Tongue (tissue), 2 donors: ENCODE results near the gene PRMT1. TPM values are rescaled to one million over a fixed set of nuclear protein-coding genes. Genes with fewer than 3 reads are reported as not detected.
A peak's percentile ranks its signal among the peaks of the same experiment; 100 is the strongest.
"Not testable (repeated sequence)": the region's sequence is repeated elsewhere in the genome, so short reads cannot be mapped to it uniquely, and the experiment has no call there.

Experiments
- DNase-seq: peaks from one replicate; pipeline ENCODE4 v3.0.0-alpha.2; 2015
- total RNA-seq: library from RNA; depleted of rRNA; stranded (reverse); fragments of >200 nt; gene quantifications from one replicate; pipeline ENCODE4 v1.2.3, GENCODE V29; 2014

PRMT1 gene
- total RNA-seq, 1 donor from 2014 or later = 208 TPM

DNA sequence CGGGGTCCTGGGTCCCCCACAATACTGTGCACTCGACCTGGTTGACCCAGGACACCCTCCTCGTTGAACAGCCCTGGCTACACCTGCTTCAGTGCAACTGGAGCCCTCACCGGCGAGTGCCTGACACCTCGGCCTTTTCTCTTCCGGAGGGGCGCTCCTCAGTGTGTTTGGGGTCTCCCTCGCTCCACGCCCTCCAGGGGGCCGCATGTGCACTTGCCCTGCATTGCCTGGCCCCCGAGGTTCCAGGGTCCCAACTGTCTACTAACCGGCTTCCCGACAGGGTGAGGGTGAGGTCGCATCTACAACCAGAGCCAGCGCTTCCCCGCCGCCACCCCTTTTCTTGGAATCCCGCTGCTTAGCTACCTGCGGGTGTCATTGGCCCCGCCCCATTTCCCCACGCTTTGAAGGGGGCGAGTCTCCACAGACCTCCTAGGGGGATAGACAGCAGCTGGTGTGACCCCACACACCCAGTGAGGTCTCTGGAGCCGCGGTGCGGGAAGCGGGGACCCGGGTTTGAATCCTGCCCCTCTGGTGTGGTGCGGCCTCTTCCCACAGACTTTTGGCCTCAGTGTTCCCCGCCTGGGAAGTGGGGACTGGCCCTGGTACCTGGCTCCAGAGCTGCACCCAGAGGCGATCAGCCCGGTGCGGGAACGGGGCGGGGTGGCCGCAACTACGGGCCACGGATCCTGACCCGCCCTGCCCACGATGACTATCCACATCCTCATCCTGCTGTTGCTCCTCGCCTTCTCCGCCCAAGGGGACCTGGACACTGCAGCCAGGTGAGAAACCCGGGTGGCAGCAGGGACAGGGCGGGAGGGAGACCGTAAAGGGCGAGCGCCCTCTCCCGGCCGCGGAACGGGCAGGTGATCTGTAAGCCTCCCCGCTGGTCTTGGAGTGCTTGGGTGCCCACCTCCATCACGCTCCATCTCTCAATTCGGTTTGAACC is 12.3 kb downstream of the PRMT1 start, which contains the start of gene ADM5:
TSS of gene ADM5 (plus strand) at position 462 of the 946 bp plus-strand sequence. CDS start at position 706, 244 bp downstream.
- DNase-seq = peak; percentile 54

DNA sequence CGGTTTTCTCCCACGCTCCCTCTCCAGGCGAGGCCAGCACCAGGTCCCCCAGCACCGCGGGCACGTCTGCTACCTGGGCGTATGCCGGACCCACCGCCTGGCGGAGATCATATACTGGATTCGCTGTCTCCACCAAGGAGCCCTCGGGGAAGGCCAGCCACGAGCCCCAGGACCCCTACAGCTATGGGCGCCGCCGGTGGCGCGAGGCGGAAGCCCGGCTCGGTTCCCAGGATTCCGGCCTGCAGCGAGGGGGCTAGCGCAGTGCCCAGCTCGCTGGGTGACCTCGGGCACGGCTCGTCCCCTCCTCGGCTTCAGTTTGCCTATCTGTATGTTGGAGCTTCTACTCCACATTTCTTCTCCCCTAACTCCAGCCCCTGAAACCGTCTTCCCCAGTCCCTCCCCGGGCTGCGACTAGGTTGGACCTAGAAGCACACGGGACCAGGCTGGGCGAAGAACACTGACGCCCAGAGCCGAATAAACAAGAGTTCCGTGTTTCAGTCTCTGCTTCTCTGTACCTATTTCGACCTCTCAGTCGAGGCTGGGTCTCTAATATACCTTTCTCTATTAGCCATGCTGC is 13.1 kb downstream of the PRMT1 start:
- DNase-seq = no peak

DNA sequence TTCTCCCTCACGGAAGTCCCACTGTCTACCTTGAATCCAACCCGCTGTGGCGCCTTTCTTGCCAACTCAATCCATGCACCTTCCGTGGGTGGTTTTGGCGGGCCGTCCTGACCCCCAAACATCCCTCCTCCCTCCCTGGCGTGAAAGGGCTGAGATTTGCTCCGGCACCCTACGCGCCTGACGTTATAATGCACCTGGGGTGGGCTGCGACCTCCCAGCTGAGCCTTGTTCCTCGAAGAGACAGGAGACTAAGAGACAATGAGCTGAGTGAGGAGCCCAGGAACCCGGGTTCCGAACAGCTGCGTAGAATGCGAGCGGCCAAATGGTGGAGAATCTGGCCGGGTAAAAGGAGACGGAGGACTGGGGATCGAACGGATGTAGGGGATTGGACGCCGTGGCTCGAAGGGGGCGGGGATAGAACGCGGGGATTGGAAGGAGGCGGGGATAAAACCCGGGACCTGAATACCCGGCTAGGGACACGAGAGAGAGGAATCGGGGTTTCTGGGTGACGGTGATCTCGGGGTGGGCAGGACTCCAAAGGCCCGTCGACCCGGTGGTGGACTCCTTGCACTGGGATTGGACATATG is 13.7 kb downstream of the PRMT1 start, which contains the start of gene CPT1C:
TSS of gene CPT1C (plus strand) at position 461 of the 587 bp plus-strand sequence. CDS start 1,137 bp downstream, outside the sequence.
- DNase-seq = peak; percentile 93

DNA sequence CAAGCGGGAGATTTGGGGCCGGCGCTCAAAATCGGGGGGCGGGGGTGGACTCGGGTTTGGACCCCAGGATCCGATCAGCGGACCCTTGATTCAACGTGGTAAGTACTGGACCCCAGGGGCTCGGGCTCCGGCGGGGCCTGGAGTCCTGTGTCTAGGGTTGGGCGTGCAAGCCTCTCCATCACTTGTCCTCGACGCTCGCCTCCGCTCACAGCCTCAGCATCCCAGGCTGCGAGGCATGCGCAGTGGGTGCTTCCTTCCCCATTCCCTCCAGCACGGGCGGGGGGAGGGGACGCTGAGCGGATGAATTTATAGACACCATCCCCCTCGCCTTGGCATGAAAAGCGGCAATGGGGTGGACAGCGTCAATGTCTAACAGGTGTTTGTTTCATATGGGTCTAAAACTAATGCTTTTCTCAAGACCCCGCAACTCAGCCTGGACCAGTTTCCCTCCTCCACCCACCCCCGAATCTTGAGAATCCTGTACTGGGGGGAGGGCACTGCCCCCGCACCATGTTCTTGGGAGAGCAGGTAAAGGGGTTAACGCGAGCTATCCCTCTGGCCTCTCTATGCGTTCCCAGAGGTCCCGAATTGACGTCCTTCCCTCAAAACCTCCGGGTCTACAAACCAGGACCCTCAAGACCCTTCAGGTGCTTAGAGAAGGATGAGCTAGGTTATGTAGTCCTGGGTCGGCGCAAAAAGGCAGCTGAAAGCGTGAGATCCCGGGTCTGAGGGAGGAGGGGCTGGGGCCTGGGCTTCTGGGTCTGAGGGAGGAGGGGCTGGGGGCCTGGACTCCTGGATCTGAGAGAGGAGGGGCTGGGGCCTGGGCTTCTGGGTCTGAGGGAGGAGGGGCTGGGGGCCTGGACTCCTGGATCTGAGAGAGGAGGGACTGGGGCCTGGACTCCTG is 14.4 kb downstream of the PRMT1 start:
- DNase-seq = peak; percentile 88

DNA sequence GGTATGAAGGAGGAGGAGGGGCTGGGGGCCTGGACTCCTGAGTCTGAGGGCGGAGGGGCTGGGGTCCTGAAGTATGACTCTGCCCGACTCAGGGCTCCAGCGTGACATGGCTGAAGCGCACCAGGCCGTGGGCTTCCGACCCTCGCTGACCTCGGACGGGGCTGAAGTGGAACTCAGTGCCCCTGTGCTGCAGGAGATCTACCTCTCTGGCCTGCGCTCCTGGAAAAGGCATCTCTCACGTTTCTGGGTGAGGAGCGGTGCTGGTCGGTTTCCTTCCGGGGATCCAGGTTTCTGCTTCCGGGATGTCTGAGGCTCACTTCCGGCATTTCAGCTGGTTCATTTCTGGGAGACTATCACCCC is 15.1 kb downstream of the PRMT1 start:
- DNase-seq = no peak

DNA sequence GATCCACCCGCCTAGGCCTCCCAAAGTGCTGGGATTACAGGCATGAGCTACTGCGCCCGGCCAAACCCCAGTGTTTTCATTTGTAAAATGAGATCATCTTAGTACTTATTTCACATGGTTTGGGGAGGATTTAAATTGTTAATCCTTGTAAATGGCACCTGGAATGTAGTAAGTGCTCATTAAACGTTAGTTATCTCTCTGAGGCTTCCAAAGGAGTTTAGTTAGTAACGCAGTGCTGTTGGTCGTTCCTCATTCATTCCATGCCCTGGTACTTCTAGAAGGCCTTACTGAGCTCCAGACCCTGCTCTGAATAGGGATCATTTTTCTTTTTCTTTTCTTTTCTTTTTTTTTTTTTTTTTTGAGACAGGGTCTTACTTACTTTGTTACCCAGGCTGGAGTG is 19.0 kb downstream of the PRMT1 start:
- no peak for DNase-seq

DNA sequence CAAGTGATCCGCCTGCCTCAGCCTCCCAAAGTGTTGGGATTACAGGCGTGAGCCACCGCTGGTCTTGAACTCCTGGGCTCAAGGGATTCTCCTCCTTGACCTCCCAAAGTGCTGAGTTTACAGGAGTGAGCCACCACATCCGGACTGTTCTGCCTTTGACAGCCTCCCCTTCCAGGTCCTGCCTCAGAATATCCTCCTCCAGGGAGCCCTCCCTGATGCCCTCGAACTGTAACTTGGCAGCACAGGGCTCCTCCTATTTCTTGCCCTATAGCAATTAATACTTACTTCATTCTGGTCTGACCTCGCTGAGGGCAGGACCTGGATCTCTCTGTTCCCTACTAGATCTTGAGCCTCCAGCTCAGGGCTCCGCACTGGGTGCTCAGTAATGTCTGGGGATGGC is 19.8 kb downstream of the PRMT1 start:
- DNase-seq = no peak

DNA sequence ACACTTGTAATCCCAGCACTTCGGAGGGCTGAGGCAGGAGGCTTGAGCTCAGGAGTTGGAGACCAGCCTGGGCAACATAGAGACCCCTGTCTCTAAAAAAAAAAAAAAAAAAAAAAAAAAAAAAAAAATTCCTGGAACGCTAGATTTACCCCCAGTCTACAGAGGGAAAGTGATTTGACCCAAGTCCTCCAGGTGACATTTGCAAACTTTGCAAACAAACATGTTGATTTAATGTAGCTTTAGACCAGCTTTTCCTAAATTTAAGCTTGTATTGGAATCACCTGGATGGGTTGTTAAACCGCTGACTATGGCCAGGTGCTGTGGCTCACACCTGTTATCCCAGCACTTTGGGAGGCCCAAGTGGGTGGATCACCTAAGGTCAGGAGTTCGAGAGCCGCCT is 22.3 kb downstream of the PRMT1 start:
- no peak for DNase-seq

DNA sequence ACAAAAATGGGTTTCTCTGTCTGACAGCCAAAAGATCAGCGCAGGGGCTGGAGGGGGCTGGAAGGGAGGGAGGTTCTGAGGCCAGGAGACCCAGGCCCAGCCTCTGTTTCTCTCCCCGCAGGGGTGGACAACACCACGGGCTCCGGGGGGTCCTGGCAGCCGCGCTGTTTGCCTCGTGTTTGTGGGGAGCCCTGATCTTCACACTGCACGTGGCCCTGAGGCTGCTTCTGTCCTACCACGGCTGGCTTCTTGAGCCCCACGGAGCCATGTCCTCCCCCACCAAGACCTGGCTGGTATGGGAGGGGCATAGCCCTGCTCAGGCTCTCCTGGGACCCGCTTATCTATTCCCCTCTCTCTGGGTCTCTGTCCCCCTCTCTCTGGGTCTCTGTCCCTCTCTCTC is 23.5 kb downstream of the PRMT1 start:
- DNase-seq = no peak

DNA sequence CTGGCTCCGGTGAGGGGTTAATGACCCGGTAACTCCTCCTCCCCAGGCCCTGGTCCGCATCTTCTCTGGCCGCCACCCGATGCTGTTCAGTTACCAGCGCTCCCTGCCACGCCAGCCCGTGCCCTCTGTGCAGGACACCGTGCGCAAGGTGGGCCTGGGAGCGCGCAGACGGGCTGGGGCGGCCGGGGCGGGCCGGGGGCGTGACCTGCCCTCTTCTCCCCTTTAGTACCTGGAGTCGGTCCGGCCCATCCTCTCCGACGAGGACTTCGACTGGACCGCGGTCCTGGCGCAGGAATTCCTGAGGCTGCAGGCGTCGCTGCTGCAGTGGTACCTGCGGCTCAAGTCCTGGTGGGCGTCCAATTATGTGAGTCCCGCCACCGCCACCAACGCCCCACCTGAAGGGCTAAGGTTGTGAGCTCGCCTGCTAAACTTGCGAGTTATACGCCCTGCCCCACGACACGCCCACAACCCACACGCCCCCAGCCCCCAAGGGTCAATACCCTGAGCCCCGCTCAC is 24.3 kb downstream of the PRMT1 start:
- no peak for DNase-seq

DNA sequence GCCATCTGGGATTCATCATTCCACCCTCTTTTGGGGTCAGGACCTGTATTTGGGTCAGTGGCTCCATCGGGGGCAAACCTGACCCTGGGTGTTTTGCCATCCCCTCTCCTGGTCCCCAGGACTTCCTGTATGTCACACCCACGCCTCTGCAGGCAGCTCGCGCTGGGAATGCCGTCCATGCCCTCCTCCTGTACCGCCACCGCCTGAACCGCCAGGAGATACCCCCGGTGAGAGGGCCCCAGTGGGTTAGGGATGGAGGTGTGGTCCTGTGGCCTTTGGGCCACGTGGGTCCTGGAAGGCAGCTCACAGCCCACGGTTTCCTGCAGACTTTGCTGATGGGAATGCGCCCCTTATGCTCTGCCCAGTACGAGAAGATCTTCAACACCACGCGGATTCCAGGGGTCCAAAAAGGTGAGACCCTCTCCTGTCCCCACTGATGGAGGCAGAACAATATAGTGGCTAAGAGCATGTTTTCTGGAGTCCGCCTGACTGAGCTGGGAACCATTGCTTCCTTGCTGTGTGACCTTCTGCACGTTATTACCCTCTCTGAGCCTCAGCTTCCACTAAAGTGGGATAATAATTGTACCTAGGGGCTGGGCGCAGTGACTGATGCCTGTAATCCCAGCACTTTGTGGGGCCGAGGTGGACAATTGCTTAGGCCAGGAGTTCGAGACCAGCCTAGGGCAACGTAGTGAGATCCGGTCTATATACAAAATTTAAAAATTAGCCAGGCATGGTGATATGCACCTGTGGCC is 28.0 kb downstream of the PRMT1 start:
- no peak for DNase-seq

DNA sequence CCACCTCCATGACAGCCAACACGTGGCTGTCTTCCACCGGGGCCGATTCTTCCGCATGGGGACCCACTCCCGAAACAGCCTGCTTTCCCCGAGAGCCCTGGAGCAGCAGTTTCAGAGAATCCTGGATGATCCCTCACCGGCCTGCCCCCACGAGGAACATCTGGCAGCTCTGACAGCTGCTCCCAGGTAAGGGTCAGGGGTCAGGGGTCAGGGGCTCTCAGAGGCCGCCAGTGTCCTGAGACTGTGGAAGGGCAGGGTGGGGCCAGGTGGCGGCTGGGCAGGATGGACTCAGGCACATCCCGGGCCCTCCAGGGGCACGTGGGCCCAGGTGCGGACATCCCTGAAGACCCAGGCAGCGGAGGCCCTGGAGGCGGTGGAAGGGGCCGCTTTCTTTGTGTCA is 28.8 kb downstream of the PRMT1 start:
- DNase-seq = no peak

DNA sequence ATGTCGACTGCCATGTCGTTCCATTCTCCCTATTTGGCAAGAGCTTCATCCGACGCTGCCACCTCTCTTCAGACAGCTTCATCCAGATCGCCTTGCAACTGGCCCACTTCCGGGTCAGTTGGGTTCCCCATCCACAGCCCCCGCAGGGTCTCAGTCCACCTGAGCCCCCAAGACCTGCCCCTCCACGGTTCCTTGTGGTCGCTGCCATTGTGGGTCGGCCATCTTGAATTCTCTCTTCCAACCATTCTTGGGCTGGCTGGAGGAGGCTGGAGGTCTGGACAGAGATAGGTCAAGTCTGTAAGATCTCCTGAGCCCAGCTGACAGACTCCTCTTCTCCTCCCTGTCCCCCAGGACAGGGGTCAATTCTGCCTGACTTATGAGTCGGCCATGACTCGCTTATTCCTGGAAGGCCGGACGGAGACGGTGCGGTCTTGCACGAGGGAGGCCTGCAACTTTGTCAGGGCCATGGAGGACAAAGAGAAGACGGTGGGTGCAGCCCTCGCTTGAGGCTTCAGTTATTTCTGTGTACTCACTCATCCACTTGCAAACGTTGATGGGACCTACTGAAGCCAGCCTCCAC is 33.4 kb downstream of the PRMT1 start:
- DNase-seq = no peak

DNA sequence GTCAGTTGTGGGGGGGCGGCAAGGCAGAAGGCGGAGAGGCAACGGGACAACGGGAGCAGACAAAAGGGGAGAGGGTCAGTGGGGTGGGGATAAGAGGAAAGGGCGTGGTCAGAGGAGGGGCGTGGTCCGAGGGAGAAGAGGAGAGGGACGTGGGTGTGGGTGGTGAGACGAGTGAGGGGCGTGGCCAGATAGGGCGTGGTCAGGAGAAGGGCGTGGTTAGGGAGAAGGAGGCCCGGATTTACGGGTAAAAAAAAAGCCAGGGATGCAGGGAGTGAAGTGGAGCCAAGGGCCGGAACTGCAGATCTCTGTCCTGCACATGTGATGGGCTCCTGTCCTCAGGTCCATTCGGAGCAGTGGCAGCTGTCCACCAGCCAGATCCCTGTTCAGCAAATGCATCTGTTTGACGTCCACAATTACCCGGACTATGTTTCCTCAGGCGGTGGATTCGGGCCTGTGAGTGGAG is 35.4 kb downstream of the PRMT1 start:
- DNase-seq = peak; percentile 63

DNA sequence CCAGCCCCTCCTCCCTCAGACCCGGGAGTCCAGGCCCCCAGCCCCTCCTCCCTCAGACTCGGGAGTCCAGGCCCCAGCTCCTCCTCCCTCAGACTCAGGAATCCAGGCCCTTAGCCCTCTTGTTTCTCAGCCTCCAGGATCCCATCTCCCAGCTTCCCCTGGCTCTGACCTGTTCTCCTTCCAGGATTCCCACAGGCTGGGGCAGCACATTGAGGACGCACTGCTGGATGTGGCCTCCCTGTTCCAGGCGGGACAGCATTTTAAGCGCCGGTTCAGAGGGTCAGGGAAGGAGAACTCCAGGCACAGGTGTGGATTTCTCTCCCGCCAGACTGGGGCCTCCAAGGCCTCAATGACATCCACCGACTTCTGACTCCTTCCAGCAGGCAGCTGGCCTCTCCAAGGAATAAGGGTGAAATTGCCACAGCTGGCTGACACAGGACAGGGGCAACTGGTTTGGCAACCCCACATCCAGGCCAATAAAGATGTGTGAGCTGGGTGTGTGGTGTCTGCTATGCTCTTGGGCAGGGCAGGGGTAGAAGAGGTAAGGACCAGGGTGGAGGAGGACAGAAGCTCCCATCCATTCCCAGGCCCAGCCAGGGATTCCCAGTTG is 36.3 kb downstream of the PRMT1 start:
- DNase-seq = peak; percentile 73

DNA sequence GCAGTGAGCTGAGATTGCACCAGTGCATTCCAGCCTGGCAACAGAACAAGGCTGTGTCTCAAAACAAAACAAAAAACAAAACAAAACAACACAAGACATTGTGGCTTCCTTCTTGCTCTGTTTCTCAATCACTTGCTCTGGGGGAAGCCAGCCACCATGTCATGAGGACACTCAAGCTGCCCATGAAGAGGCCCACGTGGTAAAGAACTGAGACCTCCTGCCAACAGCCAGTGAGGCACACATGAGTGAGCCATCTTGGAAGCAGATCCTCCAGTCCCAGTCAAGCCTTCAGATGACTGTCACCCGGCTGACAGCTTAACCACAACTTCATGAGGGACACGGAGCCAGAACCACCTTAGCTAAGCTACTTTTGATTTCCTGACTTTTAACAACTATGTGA is 39.1 kb downstream of the PRMT1 start:
- DNase-seq = no peak

DNA sequence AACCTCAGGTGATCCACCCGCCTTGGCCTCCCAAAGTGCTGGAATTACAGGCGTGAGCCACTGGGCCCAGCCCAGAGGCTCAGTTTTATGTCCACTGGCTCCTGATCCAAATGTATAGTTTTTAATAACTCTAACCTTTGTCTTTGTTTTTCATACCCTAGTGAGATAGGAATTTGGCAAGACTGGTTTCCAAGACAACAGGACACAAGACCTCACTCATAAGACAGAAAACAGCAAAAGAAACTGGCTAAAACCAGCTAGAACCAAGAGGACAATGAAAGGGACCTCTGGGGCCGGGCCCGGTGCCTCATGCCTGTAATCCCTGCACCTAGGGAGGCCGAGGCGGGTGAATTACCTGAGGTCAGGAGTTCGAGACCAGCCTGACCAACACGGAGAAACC is 41.4 kb downstream of the PRMT1 start:
- peak; percentile 42 for DNase-seq

DNA sequence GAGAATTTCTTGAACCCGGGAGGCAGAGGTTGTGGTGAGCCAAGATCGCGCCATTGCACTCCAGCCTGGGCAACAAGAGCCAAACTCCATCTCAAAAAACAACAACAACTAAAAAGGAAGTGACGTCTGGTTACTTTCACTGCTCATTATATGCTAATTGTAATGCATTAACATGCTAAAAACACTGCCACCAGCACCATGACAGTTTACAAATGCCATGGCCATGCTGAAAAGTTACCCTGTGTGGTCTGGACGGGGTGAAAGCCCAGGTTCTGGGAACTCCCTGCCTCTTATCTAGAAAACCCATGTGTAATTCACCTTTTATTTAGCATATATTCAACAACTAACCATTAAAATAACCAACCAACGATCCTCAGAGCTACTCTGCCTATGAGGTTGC is 41.9 kb downstream of the PRMT1 start:
- no peak for DNase-seq

DNA sequence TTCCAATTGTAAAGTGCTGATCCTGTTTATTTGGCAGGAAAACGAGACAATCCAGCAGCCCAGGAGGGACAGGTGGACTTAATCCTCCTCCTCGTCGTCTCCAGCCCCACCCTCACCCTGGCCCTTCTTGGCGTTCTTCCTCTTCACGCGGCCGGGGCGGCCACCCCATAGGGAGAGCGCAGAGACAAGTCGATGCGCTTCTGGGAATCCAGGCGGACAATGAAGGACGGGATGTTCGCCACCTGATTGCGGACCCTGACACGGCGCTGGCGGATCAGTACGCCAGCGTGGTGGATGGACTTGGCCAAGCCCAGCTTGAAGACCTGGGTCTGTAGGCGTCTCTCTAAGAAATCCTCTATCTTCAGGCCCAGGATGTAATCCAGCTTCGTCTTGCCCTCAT is 42.3 kb downstream of the PRMT1 start:
- not testable (repeated sequence) for DNase-seq
